Stimulated activated naive CD8-positive, alpha-beta T cell treated with anti-CD3 and anti-CD28 coated beads, Interleukin-15, Interleukin-2, amounts not matched to agents 100 ng/mL and 50 ng/mL, for 24 hours (primary cell): ENCODE data around the gene DKK1.
"Not testable (repeated sequence)": the region's sequence is repeated elsewhere in the genome, so short reads cannot be mapped to it uniquely, and the experiment has no call there.

Experiments used
- H3K27ac Mint-ChIP-seq: one replicate; pipeline ENCODE4 v1.8.0; 2021; ENCODE audit warnings: mild to moderate bottlenecking, mixed read lengths
- H3K27me3 Mint-ChIP-seq: one replicate; pipeline ENCODE4 v1.8.0; 2021; ENCODE audit warnings: mixed read lengths
- H3K36me3 Mint-ChIP-seq: one replicate; pipeline ENCODE4 v1.8.0; 2021; ENCODE audit warnings: low read depth, mixed read lengths
- H3K4me1 Mint-ChIP-seq: one replicate; pipeline ENCODE4 v1.8.0; 2021; ENCODE audit warnings: low read depth, mixed read lengths
- H3K4me3 Mint-ChIP-seq: one replicate; pipeline ENCODE4 v1.8.0; 2021; ENCODE audit warnings: mild to moderate bottlenecking, mixed read lengths
- H3K9me3 Mint-ChIP-seq: one replicate; pipeline ENCODE4 v1.8.0; 2021; ENCODE audit warnings: mixed read lengths

Gene DKK1

DNA sequence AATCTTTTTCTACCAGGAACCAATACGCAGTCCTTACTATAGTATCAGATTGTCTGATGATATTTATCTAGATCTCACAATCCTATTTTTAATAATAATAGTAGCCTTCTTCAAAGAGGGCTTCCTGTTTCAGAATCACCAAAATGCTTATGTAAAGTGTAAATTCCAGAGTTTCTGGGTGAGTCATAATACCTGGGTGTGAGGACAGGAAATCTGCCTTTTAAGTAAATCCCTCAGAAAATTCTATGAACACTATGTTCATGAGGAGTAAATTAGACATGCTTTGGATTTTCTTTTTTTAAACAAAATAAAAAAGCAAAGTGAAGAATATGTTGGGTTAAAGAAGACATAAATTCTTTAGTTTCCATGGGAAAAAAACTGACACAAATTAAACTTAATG, 20.5 kb downstream of the DKK1 start:
- H3K9me3 Mint-ChIP-seq: no peaks in the 10 kb centered on the region
- no peak overlapping the region for H3K27ac Mint-ChIP-seq
- no peaks in the 10 kb centered on the region for H3K4me1 Mint-ChIP-seq
- no peaks in the 10 kb centered on the region for H3K27me3 Mint-ChIP-seq
- no peaks in the 10 kb centered on the region for H3K36me3 Mint-ChIP-seq
- H3K4me3 Mint-ChIP-seq: no peak overlapping the region

- Mint-ChIP-seq H3K27ac (no peak overlapping the region), H3K27me3 (no peaks in the 10 kb centered on the region), H3K9me3 (no peaks in the 10 kb centered on the region), H3K4me3 (no peak overlapping the region), H3K4me1 (no peaks in the 10 kb centered on the region), H3K36me3 (no peaks in the 10 kb centered on the region)
These were observed 21.6 kb downstream of the DKK1 start for GRCh38 chr10:52335665-52336064.

- Mint-ChIP-seq H3K9me3 (no peaks in the 10 kb centered on the region), H3K36me3 (no peaks in the 10 kb centered on the region), H3K4me1 (no peaks in the 10 kb centered on the region), H3K4me3 (no peak overlapping the region), H3K27me3 (no peaks in the 10 kb centered on the region), H3K27ac (no peak overlapping the region)
These were observed 23.1 kb downstream of the DKK1 start for GRCh38 chr10:52337225-52337624.

- no peaks in the 10 kb centered on the region for H3K4me1 Mint-ChIP-seq
- H3K4me3 Mint-ChIP-seq: no peak overlapping the region
- H3K9me3 Mint-ChIP-seq: no peaks in the 10 kb centered on the region
- H3K36me3 Mint-ChIP-seq: no peaks in the 10 kb centered on the region
- no peaks in the 10 kb centered on the region for H3K27me3 Mint-ChIP-seq
- H3K27ac Mint-ChIP-seq: no peak overlapping the region
These were observed 29.4 kb downstream of the DKK1 start for GRCh38 chr10:52343439-52343838.

DNA sequence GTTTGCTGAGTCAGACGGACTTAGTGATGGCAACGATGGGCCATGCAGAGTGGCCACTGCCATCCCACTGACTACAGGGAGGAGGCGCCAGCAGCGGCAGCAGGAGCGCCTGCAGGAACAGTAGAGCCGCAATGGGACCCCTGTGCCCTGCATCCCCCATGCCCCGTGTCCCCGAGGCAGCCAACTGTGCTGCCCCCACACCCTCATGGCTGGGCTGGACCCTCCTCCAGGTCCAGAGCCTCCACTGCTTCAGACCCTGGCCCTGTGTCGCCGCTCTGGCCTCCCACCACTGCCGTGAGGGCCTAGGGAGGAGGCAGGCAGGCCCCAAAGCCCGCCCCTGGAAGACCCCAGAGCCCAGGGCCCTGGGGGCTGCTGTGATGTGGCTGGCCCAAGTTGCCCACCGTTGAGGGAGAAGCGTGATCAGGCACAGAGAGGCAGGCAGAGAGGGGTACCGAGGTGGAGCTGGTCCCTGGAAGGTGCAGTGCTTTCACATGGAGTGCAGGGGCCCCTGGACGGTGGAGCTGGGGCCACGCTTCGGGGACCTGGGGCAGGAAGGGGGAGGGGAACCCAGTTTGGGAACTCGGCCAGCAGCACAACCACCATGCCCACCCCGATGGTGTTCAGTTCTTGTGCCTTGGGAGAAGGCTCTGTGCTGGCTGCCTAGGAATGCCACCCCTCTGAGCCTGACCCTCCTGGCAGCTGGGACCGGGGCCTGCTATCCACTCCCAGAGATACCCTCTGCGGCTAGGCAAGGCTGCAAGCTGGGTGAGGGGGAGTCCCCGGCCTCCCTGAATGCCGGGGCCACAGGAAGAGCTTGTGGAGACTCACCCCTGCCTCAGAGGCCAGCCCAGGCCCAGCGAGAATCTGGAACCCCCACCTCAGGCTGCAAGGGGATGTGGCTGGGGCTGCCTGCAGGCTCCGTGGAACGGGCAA, 32.6 kb downstream of the DKK1 start:
- no peak overlapping the region for H3K27ac Mint-ChIP-seq
- no peak overlapping the region for H3K4me3 Mint-ChIP-seq
- no peaks in the 10 kb centered on the region for H3K27me3 Mint-ChIP-seq
- H3K9me3 Mint-ChIP-seq: no peaks in the 10 kb centered on the region
- H3K4me1 Mint-ChIP-seq: no peaks in the 10 kb centered on the region
- H3K36me3 Mint-ChIP-seq: no peaks in the 10 kb centered on the region

DNA sequence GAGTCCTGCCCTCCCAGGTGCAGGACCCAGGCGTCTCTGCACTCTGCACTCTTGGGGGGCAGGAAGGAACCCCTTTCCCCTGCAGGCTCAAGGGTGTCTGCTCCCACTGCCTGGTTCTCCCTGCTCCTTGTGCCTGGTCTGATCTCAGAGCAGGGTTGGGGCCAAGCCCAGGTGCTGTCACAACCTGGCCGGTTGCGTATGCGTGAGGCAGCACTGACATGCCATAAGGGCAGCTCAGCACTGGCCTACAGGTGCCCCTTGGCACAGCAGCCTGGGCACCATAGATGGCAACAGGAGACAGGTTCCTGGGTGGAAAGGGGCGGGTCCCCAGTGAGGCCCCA, 33.2 kb downstream of the DKK1 start:
- H3K27ac Mint-ChIP-seq: no peak overlapping the region
- no peak overlapping the region for H3K4me3 Mint-ChIP-seq
- no peaks in the 10 kb centered on the region for H3K4me1 Mint-ChIP-seq
- no peaks in the 10 kb centered on the region for H3K9me3 Mint-ChIP-seq
- no peaks in the 10 kb centered on the region for H3K36me3 Mint-ChIP-seq
- no peaks in the 10 kb centered on the region for H3K27me3 Mint-ChIP-seq

DNA sequence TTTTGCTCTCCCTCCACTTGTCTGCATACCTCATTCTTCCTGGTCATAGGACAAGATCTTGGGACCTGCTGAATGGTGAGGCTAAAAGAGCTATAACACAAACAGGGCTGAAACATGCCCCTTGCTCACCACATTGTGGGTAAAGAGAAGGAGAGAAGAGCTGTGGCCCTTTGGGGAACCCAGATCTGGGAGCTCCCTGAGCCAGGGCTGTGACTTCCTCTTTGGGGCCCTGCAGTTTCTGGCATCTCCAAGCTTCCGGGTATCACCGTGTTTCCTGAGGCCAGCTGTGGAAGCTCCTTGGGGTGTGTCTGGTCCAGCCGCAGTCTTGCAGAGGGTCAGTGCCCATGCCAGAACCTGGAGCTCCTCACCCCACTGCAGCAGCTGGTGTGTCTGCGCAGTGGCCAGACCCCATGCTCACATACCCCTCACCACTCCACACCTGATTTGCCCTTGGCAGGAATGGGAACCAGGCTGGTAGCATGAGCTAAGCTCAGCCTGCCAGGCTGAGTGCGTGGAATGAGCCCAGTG, 34.0 kb downstream of the DKK1 start:
- Mint-ChIP-seq H3K27me3 (no peaks in the 10 kb centered on the region), H3K27ac (no peak overlapping the region), H3K4me1 (no peaks in the 10 kb centered on the region), H3K36me3 (no peaks in the 10 kb centered on the region), H3K4me3 (no peak overlapping the region), H3K9me3 (peaks cover 4% of the 10 kb centered on the region)

- no peak overlapping the region for H3K27ac Mint-ChIP-seq
- peaks cover 6% of the 10 kb centered on the region for H3K9me3 Mint-ChIP-seq
- H3K4me3 Mint-ChIP-seq: no peak overlapping the region
- H3K4me1 Mint-ChIP-seq: no peaks in the 10 kb centered on the region
- no peaks in the 10 kb centered on the region for H3K36me3 Mint-ChIP-seq
- H3K27me3 Mint-ChIP-seq: no peaks in the 10 kb centered on the region
These were observed 37.8 kb downstream of the DKK1 start for GRCh38 chr10:52351914-52352330.

GRCh38 chr10:52353205-52353604, 39.1 kb downstream of the DKK1 start:
- Mint-ChIP-seq H3K36me3 (no peaks in the 10 kb centered on the region), H3K4me1 (no peaks in the 10 kb centered on the region), H3K9me3 (peaks cover 6% of the 10 kb centered on the region), H3K27me3 (no peaks in the 10 kb centered on the region), H3K4me3 (no peak overlapping the region), H3K27ac (no peak overlapping the region)

- Mint-ChIP-seq H3K27ac (no peak overlapping the region), H3K36me3 (no peaks in the 10 kb centered on the region), H3K9me3 (peaks cover 6% of the 10 kb centered on the region), H3K4me3 (no peak overlapping the region), H3K27me3 (no peaks in the 10 kb centered on the region), H3K4me1 (no peaks in the 10 kb centered on the region)
These were observed 39.9 kb downstream of the DKK1 start for GRCh38 chr10:52353960-52354394.

DNA sequence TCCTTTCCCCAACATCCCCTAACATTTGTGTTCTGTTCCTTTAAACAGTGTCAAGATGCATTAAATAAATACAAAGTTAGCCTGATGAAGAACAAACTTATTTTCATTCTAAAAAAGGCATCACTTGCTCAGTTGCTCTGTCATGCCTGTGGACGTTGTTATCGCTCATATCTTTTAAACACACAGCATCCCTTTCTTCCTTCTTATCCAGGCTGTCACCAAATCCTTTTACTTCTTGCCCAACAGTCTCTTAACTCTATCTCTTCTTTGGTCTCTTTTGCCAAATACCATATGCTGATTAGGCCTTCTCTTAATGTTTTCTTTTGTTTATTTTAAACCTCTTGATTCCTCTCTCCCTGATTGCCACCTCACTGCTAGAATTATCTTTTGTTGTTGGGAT, 43.9 kb downstream of the DKK1 start:
- Mint-ChIP-seq H3K27me3 (no peaks in the 10 kb centered on the region), H3K27ac (no peak overlapping the region), H3K4me3 (no peak overlapping the region), H3K4me1 (no peaks in the 10 kb centered on the region), H3K9me3 (peaks cover 6% of the 10 kb centered on the region), H3K36me3 (no peaks in the 10 kb centered on the region)

GRCh38 chr10:52359441-52359840, 45.4 kb downstream of the DKK1 start:
- no peaks in the 10 kb centered on the region for H3K4me1 Mint-ChIP-seq
- no peaks in the 10 kb centered on the region for H3K27me3 Mint-ChIP-seq
- no peak overlapping the region for H3K4me3 Mint-ChIP-seq
- no peak overlapping the region for H3K27ac Mint-ChIP-seq
- peaks cover 3% of the 10 kb centered on the region for H3K9me3 Mint-ChIP-seq
- no peaks in the 10 kb centered on the region for H3K36me3 Mint-ChIP-seq

DNA sequence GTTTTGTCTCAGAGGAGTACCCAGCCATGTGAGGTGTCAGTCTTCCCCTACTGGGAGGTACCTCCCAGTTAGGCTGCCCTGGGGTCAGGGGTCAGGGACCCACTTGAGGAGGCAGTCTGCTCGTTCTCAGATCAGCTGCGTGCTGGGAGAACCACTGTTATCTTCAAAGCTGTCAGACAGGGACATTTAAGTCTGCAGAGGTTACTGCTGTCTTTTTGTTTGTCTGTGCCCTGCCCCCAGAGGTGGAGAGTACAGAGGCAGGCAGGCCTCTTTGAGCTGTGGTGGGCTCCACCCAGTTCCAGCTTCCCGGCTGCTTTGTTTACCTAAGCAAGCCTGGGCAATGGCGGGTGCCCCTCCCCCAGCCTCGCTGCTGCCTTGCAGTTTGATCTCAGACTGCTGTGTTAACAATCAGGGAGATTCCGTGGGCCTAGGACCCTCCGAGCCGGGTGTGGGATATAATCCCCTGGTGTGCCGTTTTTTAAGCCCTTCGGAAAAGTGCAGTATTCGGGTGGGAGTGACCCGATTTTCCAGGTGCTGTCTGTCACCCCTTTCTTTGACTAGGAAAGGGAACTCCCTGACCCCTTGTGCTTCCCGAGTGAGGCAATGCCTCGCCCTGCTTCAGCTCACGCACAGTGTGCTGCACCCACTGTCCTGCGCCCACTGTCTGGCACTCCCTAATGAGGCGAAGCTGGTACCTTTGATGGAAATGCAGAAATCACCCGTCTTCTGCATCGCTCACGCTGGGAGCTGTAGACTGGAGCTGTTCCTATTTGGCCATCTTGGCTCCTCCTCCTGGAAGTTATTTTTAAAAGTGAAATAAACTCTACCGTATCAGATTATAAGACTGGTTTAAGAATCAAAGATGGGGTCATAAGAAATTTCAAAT, 51.7 kb downstream of the DKK1 start:
- H3K4me3 Mint-ChIP-seq, H3K27ac Mint-ChIP-seq, H3K27me3 Mint-ChIP-seq, H3K4me1 Mint-ChIP-seq, H3K9me3 Mint-ChIP-seq, H3K36me3 Mint-ChIP-seq: not testable (repeated sequence)
